ENCODE measurements around the gene PERM1. TPM values are rescaled to one million over a fixed set of nuclear protein-coding genes. Genes with fewer than 3 reads are reported as not detected.

The PERM1 gene
- total RNA-seq, 1 experiment from 2014 or later: not detected

DNA sequence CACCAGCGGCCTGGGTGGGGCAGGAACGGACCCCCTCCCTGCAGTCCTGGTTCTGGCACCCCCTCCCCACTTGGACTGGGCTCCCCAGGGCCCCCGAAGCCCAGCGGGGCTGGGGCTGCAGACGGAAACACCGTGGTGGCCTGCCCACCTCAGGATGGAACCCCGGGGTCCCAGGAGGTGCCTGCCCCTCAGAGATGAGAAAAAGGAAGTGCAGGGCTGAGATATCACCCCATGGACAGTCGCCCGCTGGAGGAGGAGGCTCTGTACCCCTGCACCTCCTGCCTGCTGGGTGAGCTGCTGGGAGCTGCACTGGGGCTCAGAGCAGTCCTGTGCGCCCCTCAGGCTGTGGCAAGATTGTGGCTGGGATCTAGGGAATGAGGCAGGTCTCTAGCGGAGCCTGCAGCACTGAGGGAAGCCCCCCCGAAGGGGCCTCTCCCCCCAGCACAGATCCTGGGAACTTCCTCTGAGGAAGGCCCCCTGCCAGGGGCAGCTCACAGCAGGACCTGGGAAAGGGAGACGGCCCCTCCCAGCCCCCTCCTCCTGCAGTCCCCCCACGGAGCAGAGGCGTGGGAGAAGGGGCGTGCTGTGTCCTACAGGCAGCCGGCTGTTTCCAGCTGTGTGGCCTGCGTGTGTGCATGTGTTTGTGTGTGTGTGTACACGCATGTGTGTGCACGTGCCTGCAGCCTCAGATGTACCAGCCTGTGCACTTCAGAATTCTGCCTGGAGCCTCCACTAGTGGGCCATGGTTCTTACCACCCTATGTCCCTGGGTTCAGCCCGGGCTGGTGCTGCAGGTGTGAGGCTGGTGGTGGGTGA lies 44.9 kb upstream of the PERM1 start:
- Mint-ChIP-seq H3K9me3 (no peaks in the 10 kb centered on the region), H3K4me3 (no peak overlapping the region), H3K4me1 (peaks cover 30% of the 10 kb centered on the region), H3K27ac (no peak overlapping the region; the same call in 1 of the 2 replicates), H3K27me3 (ENCODE audit: low read depth) (no peaks in the 10 kb centered on the region; the same call in 1 of the 2 replicates), H3K36me3 (no peaks in the 10 kb centered on the region)
- ChIA-PET POLR2A (interaction anchor here (1.0 to 3.6 kb wide), 2 partner anchors 12 to 14 kb away, joined by 5 to 15 read pairs; no protein-coding TSS in a partner anchor), CTCF (no interaction called here)
- TF ChIP-seq RORB (CRISPR knock-in tag; IDR thresholded peaks at IDR 0.05) (no peak), ETV6 (CRISPR knock-in tag; IDR thresholded peaks at IDR 0.05) (no peak), ZNF317 (CRISPR knock-in tag; IDR thresholded peaks at IDR 0.05; ENCODE audit: borderline replicate concordance, low read depth) (no peak), FOXK1 (CRISPR knock-in tag; IDR thresholded peaks at IDR 0.05) (no peak), KAT7 (CRISPR knock-in tag; IDR thresholded peaks at IDR 0.05; ENCODE audit: borderline replicate concordance) (no peak), ZNF263 (CRISPR knock-in tag; IDR thresholded peaks at IDR 0.05; ENCODE audit: low read depth) (no peak), HMGA2 (CRISPR knock-in tag; IDR thresholded peaks at IDR 0.05) (no peak), CREB1 (CRISPR knock-in tag; IDR thresholded peaks at IDR 0.05) (no peak), FOXJ3 (CRISPR knock-in tag; IDR thresholded peaks at IDR 0.05; ENCODE audit: borderline replicate concordance) (no peak), ESRRA (CRISPR knock-in tag; IDR thresholded peaks at IDR 0.05; ENCODE audit: borderline replicate concordance) (no peak), RELA (CRISPR knock-in tag; IDR thresholded peaks at IDR 0.05; ENCODE audit: borderline replicate concordance) (no peak)
- TF ChIP-seq, protein P1, sequence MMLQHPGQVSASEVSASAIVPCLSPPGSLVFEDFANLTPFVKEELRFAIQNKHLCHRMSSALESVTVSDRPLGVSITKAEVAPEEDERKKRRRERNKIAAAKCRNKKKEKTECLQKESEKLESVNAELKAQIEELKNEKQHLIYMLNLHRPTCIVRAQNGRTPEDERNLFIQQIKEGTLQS (CRISPR knock-in tag; conservative IDR thresholded peaks at IDR 0.05): no peak
- TF ChIP-seq, protein P2, sequence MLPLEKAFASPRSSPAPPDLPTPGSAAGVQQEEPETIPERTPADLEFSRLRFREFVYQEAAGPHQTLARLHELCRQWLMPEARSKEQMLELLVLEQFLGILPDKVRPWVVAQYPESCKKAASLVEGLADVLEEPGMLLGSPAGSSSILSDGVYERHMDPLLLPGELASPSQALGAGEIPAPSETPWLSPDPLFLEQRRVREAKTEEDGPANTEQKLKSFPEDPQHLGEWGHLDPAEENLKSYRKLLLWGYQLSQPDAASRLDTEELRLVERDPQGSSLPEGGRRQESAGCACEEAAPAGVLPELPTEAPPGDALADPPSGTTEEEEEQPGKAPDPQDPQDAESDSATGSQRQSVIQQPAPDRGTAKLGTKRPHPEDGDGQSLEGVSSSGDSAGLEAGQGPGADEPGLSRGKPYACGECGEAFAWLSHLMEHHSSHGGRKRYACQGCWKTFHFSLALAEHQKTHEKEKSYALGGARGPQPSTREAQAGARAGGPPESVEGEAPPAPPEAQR (CRISPR knock-in tag; IDR thresholded peaks at IDR 0.05): no peak
- TF ChIP-seq, protein P3, sequence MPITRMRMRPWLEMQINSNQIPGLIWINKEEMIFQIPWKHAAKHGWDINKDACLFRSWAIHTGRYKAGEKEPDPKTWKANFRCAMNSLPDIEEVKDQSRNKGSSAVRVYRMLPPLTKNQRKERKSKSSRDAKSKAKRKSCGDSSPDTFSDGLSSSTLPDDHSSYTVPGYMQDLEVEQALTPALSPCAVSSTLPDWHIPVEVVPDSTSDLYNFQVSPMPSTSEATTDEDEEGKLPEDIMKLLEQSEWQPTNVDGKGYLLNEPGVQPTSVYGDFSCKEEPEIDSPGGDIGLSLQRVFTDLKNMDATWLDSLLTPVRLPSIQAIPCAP (CRISPR knock-in tag; IDR thresholded peaks at IDR 0.05): no peak
- ATAC-seq: no peak
- no peak for DNase-seq (ENCODE audit: low spot score)

DNA sequence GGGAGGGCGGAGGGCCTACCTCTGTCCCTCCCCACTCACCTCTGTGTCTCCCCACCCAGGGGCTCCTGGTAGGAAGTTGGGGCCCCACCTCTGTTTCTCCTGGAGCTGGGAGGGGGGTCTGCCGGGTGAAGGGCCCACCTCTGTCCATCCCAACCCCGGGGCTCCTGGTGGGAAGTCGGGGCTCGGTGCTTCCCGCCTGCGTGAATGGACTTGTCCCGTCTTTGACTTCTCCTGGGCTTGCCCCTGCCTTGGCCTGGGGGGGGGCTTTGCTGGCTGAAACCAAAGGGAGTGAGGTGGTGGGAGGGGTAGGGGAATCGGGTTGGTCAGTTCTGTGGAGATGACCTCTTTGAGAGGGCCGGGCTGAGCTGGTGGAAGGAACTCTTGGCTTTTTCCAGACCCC lies 43.8 kb upstream of the PERM1 start:
- CTCF ChIA-PET: interaction anchor here (0.5 to 2.8 kb wide), 4 partner anchors 24 to 120 kb away, joined by 3 to 16 read pairs (median 4); no protein-coding TSS in a partner anchor
- POLR2A ChIA-PET: interaction anchor here (1.0 to 3.6 kb wide), 3 partner anchors 11 to 15 kb away, joined by 5 to 15 read pairs (median 9); no protein-coding TSS in a partner anchor
- TF ChIP-seq, protein P4, sequence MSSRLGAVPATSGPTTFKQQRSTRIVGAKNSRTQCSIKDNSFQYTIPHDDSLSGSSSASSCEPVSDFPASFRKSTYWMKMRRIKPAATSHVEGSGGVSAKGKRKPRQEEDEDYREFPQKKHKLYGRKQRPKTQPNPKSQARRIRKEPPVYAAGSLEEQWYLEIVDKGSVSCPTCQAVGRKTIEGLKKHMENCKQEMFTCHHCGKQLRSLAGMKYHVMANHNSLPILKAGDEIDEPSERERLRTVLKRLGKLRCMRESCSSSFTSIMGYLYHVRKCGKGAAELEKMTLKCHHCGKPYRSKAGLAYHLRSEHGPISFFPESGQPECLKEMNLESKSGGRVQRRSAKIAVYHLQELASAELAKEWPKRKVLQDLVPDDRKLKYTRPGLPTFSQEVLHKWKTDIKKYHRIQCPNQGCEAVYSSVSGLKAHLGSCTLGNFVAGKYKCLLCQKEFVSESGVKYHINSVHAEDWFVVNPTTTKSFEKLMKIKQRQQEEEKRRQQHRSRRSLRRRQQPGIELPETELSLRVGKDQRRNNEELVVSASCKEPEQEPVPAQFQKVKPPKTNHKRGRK (CRISPR knock-in tag; IDR thresholded peaks at IDR 0.05; ENCODE audit: borderline replicate concordance): no peak
- TF ChIP-seq ZNF263 (CRISPR knock-in tag; IDR thresholded peaks at IDR 0.05; ENCODE audit: low read depth) (no peak), CREM (CRISPR knock-in tag; IDR thresholded peaks at IDR 0.05) (no peak), KAT7 (CRISPR knock-in tag; IDR thresholded peaks at IDR 0.05; ENCODE audit: borderline replicate concordance) (no peak), ZNF232 (CRISPR knock-in tag; IDR thresholded peaks at IDR 0.05) (no peak), ESRRA (CRISPR knock-in tag; IDR thresholded peaks at IDR 0.05; ENCODE audit: borderline replicate concordance) (no peak), ZNF396 (CRISPR knock-in tag; IDR thresholded peaks at IDR 0.05; ENCODE audit: borderline replicate concordance) (no peak)
- TF ChIP-seq, protein P5, sequence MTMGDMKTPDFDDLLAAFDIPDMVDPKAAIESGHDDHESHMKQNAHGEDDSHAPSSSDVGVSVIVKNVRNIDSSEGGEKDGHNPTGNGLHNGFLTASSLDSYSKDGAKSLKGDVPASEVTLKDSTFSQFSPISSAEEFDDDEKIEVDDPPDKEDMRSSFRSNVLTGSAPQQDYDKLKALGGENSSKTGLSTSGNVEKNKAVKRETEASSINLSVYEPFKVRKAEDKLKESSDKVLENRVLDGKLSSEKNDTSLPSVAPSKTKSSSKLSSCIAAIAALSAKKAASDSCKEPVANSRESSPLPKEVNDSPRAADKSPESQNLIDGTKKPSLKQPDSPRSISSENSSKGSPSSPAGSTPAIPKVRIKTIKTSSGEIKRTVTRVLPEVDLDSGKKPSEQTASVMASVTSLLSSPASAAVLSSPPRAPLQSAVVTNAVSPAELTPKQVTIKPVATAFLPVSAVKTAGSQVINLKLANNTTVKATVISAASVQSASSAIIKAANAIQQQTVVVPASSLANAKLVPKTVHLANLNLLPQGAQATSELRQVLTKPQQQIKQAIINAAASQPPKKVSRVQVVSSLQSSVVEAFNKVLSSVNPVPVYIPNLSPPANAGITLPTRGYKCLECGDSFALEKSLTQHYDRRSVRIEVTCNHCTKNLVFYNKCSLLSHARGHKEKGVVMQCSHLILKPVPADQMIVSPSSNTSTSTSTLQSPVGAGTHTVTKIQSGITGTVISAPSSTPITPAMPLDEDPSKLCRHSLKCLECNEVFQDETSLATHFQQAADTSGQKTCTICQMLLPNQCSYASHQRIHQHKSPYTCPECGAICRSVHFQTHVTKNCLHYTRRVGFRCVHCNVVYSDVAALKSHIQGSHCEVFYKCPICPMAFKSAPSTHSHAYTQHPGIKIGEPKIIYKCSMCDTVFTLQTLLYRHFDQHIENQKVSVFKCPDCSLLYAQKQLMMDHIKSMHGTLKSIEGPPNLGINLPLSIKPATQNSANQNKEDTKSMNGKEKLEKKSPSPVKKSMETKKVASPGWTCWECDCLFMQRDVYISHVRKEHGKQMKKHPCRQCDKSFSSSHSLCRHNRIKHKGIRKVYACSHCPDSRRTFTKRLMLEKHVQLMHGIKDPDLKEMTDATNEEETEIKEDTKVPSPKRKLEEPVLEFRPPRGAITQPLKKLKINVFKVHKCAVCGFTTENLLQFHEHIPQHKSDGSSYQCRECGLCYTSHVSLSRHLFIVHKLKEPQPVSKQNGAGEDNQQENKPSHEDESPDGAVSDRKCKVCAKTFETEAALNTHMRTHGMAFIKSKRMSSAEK (CRISPR knock-in tag; IDR thresholded peaks at IDR 0.05; ENCODE audit: borderline replicate concordance): no peak
- TF ChIP-seq, protein P6, sequence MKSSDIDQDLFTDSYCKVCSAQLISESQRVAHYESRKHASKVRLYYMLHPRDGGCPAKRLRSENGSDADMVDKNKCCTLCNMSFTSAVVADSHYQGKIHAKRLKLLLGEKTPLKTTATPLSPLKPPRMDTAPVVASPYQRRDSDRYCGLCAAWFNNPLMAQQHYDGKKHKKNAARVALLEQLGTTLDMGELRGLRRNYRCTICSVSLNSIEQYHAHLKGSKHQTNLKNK (CRISPR knock-in tag; IDR thresholded peaks at IDR 0.05): no peak

More for the DNA sequence above, 43.8 kb upstream of the PERM1 start:
- DNase-seq (ENCODE audit: low spot score) (no peak), ATAC-seq (no peak)
- 0 out of 2 replicates have a peak overlapping the region, but pooled peaks have one; percentile 74 for H3K27ac Mint-ChIP-seq
- no peaks in the 10 kb centered on the region for H3K9me3 Mint-ChIP-seq
- H3K4me3 Mint-ChIP-seq: no peak overlapping the region
- H3K36me3 Mint-ChIP-seq: no peaks in the 10 kb centered on the region
- H3K27me3 Mint-ChIP-seq (ENCODE audit: low read depth): no peaks in the 10 kb centered on the region; the same call in 1 of the 2 replicates
- H3K4me1 Mint-ChIP-seq: peaks cover 33% of the 10 kb centered on the region

All from WTC11 (cell line).